H9 (cell line): ENCODE results near the gene VWA8. TPM values are rescaled to one million over a fixed set of nuclear protein-coding genes. Genes with fewer than 3 reads are reported as not detected.

Source experiments
- DNase-seq: peaks from one replicate; pipeline ENCODE4 v3.0.0-alpha.2; 2017
- H2AFZ ChIP-seq: one replicate; pipeline ENCODE4 v1.6.1; 2013; ENCODE audit warnings: mild to moderate bottlenecking, low read length, control low read depth, moderate library complexity
- H2AK5ac ChIP-seq: 2 replicates; pipeline ENCODE4 v1.6.1; 2013; ENCODE audit warnings: low read length, control low read depth, mixed read lengths; ENCODE audit not compliant: insufficient read length
- H2BK120ac ChIP-seq: one replicate; pipeline ENCODE4 v1.6.1; 2013; ENCODE audit warnings: low read depth, mild to moderate bottlenecking, low read length, control low read depth, inconsistent platforms; ENCODE audit not compliant: poor library complexity, severe bottlenecking
- H2BK12ac ChIP-seq: 2 replicates; pipeline ENCODE4 v1.6.1; 2013; ENCODE audit warnings: low read length, control low read depth, mixed read lengths, low read depth; ENCODE audit not compliant: insufficient read length
- H2BK15ac ChIP-seq: 2 replicates; pipeline ENCODE4 v1.6.1; 2013; ENCODE audit warnings: low read depth, low read length, control low read depth
- H2BK20ac ChIP-seq: one replicate; pipeline ENCODE4 v1.6.1; 2013; ENCODE audit warnings: low read depth, mild to moderate bottlenecking, low read length, control low read depth, inconsistent platforms; ENCODE audit not compliant: poor library complexity, severe bottlenecking
- H2BK5ac ChIP-seq: 2 replicates; pipeline ENCODE4 v1.6.1; 2013; ENCODE audit warnings: low read length, control low read depth, mixed read lengths; ENCODE audit not compliant: insufficient read length
- H3K14ac ChIP-seq: 2 replicates; pipeline ENCODE4 v1.6.1; 2013; ENCODE audit warnings: low read length, control low read depth; ENCODE audit not compliant: insufficient read depth
- H3K18ac ChIP-seq: 2 replicates; pipeline ENCODE4 v1.6.1; 2013; ENCODE audit warnings: low read depth, mild to moderate bottlenecking, mixed read lengths, low read length, control low read depth; ENCODE audit not compliant: insufficient read length
- H3K23ac ChIP-seq: 2 replicates; pipeline ENCODE4 v1.6.1; 2013; ENCODE audit warnings: low read length, control low read depth, mixed read lengths, low read depth; ENCODE audit not compliant: insufficient read length
- H3K23me2 ChIP-seq: 2 replicates; pipeline ENCODE4 v1.6.1; 2013; ENCODE audit warnings: low read depth, mild to moderate bottlenecking, mixed read lengths, low read length, control low read depth; ENCODE audit not compliant: insufficient read length, poor library complexity, severe bottlenecking
- H3K27ac ChIP-seq: 2 replicates; pipeline ENCODE4 v1.5.1; 2013; ENCODE audit warnings: low read length, control low read depth, mixed read lengths, low read depth; ENCODE audit not compliant: insufficient read length
- H3K27me3 ChIP-seq: 2 replicates; pipeline ENCODE4 v1.6.1; 2013; ENCODE audit warnings: low read length, control low read depth, inconsistent platforms; ENCODE audit not compliant: insufficient read depth
- H3K4ac ChIP-seq: 2 replicates; pipeline ENCODE4 v1.6.1; 2013; ENCODE audit warnings: low read depth, mild to moderate bottlenecking, control low read depth, inconsistent platforms, low read length, moderate library complexity
- H3K4me1 ChIP-seq: 2 replicates; pipeline ENCODE4 v1.6.1; 2013; ENCODE audit warnings: low read length, control low read depth, inconsistent platforms; ENCODE audit not compliant: insufficient read depth
- H3K4me2 ChIP-seq: 2 replicates; pipeline ENCODE4 v1.6.1; 2013; ENCODE audit warnings: low read length, control low read depth, mixed read lengths; ENCODE audit not compliant: insufficient read length, insufficient read depth
- H3K56ac ChIP-seq: 2 replicates; pipeline ENCODE4 v1.6.1; 2013; ENCODE audit warnings: low read depth, mild to moderate bottlenecking, mixed read lengths, low read length, control low read depth; ENCODE audit not compliant: insufficient read length
- H3K79me1 ChIP-seq: 2 replicates; pipeline ENCODE4 v1.6.1; 2013; ENCODE audit warnings: low read depth, mild to moderate bottlenecking, moderate library complexity, low read length, control low read depth, inconsistent platforms; ENCODE audit not compliant: insufficient read depth, poor library complexity, severe bottlenecking
- H3K79me2 ChIP-seq: 2 replicates; pipeline ENCODE4 v1.6.1; 2013; ENCODE audit warnings: low read length, control low read depth, inconsistent platforms; ENCODE audit not compliant: insufficient read depth
- H3K9ac ChIP-seq: 2 replicates; pipeline ENCODE4 v1.6.1; 2013; ENCODE audit warnings: low read length, control low read depth, mixed read lengths; ENCODE audit not compliant: insufficient read length; ENCODE audit errors: extremely low read depth
- H3K9me3 ChIP-seq: one replicate; pipeline ENCODE4 v1.6.1; 2013; ENCODE audit warnings: low read depth, low read length, inconsistent platforms; ENCODE audit not compliant: control insufficient read depth
- H3T11ph ChIP-seq: one replicate; pipeline ENCODE4 v1.6.1; 2013; ENCODE audit warnings: mild to moderate bottlenecking, low read length, control low read depth, inconsistent platforms
- H4K20me1 ChIP-seq: one replicate; pipeline ENCODE4 v1.6.1; 2013; ENCODE audit not compliant: control insufficient read depth, insufficient read length, insufficient read depth
- H4K5ac ChIP-seq: 2 replicates; pipeline ENCODE4 v1.6.1; 2013; ENCODE audit warnings: low read depth, mild to moderate bottlenecking, mixed read lengths, low read length, control low read depth; ENCODE audit not compliant: insufficient read length
- H4K8ac ChIP-seq: replicated peaks from 2 replicates; pipeline ENCODE4 v1.6.1; 2013; ENCODE audit warnings: low read length, control low read depth, mixed read lengths, low read depth; ENCODE audit not compliant: insufficient read length
- H4K91ac ChIP-seq: 2 replicates; pipeline ENCODE4 v1.6.1; 2013; ENCODE audit warnings: low read depth, mild to moderate bottlenecking, moderate library complexity, mixed read lengths, low read length, control low read depth; ENCODE audit not compliant: insufficient read length
- H3K27ac Mint-ChIP-seq, 3 experiments: 2 replicates in 2 of 3; 3 replicates in 1 of 3; pipeline ENCODE4 v1.8.0; 2020 to 2021; ENCODE audit warnings: mixed read lengths in 3 of 3, mild to moderate bottlenecking in 1 of 3, moderate library complexity in 1 of 3
- H3K27me3 Mint-ChIP-seq: 2 replicates; pipeline ENCODE4 v1.8.0; 2021; ENCODE audit warnings: low read depth, mild to moderate bottlenecking, moderate library complexity, mixed read lengths
- H3K36me3 Mint-ChIP-seq, 3 experiments: 2 replicates in 2 of 3; 3 replicates in 1 of 3; pipeline ENCODE4 v1.8.0; 2020 to 2021; ENCODE audit warnings: low read depth in 3 of 3, mixed read lengths in 3 of 3; ENCODE audit not compliant: insufficient read depth in 1 of 3
- H3K4me1 Mint-ChIP-seq, 2 experiments: 2 replicates each; pipeline ENCODE4 v1.8.0; 2020; ENCODE audit warnings: mixed read lengths in 2 of 2
- H3K4me3 Mint-ChIP-seq, 2 experiments: 2 replicates in 1 of 2; 3 replicates in 1 of 2; pipeline ENCODE4 v1.8.0; 2020 to 2021; ENCODE audit warnings: mild to moderate bottlenecking in 2 of 2, mixed read lengths in 2 of 2, moderate library complexity in 1 of 2
- H3K9me3 Mint-ChIP-seq, 2 experiments: 2 replicates in 1 of 2; 3 replicates in 1 of 2; pipeline ENCODE4 v1.8.0; 2020; ENCODE audit warnings: mild to moderate bottlenecking in 2 of 2, mixed read lengths in 2 of 2, moderate library complexity in 1 of 2
- CTCF ChIP-seq: fragments of 200-600 bp; sonication (generic); conservative IDR thresholded peaks from 3 replicates; pipeline ENCODE4 v1.8.0; 2021; ENCODE audit warnings: antibody characterized with exemption, mild to moderate bottlenecking
- WGBS: extraction: QIAGEN DNeasy Blood & Tissue Kit; methylation state at CpG from one replicate; pipeline ENCODE4 v1.1.7; 2013; ENCODE audit warnings: missing lambda C conversion rate, low lambda C conversion rate, mixed read lengths; ENCODE audit not compliant: insufficient read length; ENCODE audit errors: extremely low coverage; 5-methylcytosine and 5-hydroxymethylcytosine counted together
- total RNA-seq: library from RNA; stranded (reverse); gene quantifications from 2 replicates; pipeline ENCODE4 v1.2.1, GENCODE V29; 2021

VWA8 gene
- total RNA-seq, 1 experiment from 2014 or later = 17.4 TPM

- no peak overlapping the region for H4K8ac ChIP-seq
- H4K20me1 ChIP-seq = no peaks in the 10 kb centered on the region
- TF ChIP-seq CTCF = no peak
- H2BK5ac ChIP-seq = no peak overlapping the region
- no peak overlapping the region for H3T11ph ChIP-seq
- no peak overlapping the region for H2AFZ ChIP-seq
- no peak overlapping the region for H3K4me2 ChIP-seq
- no peak overlapping the region for H2BK120ac ChIP-seq
- no peak overlapping the region for H4K5ac ChIP-seq
- no peak overlapping the region for H3K4ac ChIP-seq
- H3K23ac ChIP-seq = no peak overlapping the region
- no peaks in the 10 kb centered on the region for H3K79me1 ChIP-seq
- peaks cover 5 to 6% of the 10 kb centered on the region in 2 experiments; a peak in 3 of 4 replicates for H3K4me1 Mint-ChIP-seq
- H3K4me3 Mint-ChIP-seq = no peak overlapping the region
- no CpG with 5 or more reads among the region's 4 CpGs for WGBS
- no peaks in the 10 kb centered on the region for H3K9me3 ChIP-seq
- H3K27ac ChIP-seq = no peak overlapping the region
- no peak overlapping the region for H3K14ac ChIP-seq
- H3K27ac Mint-ChIP-seq = no peak overlapping the region
- no peaks in the 10 kb centered on the region for H3K79me2 ChIP-seq
- no peaks in the 10 kb centered on the region for H3K9me3 Mint-ChIP-seq
- no peak overlapping the region for H4K91ac ChIP-seq
- H3K18ac ChIP-seq = no peak overlapping the region
- no peaks in the 10 kb centered on the region for H3K27me3 Mint-ChIP-seq
- no peak overlapping the region for H2BK12ac ChIP-seq
- H2BK15ac ChIP-seq = no peak overlapping the region
- no peaks in the 10 kb centered on the region for H3K27me3 ChIP-seq
- H2BK20ac ChIP-seq = no peak overlapping the region
- no peak overlapping the region for H3K9ac ChIP-seq
- no peaks in the 10 kb centered on the region for H3K36me3 Mint-ChIP-seq
- no peak overlapping the region for H3K56ac ChIP-seq
- DNase-seq = no peak
- H2AK5ac ChIP-seq = no peak overlapping the region
- H3K23me2 ChIP-seq = no peaks in the 10 kb centered on the region
- no peaks in the 10 kb centered on the region for H3K4me1 ChIP-seq
Measured at GRCh38 chr13:41639955-41640780, 320.7 kb downstream of the VWA8 start.
